WERI-Rb-1 (cell line): ENCODE results near the gene CAPN5.

ENCODE experiments used
- DNase-seq: peaks from one replicate; pipeline ENCODE4 v3.0.0-alpha.2; 2020
- H3K27ac ChIP-seq: fragments of 250-450 bp; sonication (Bioruptor Pico); 2 replicates; pipeline ENCODE4 v1.5.1; 2020; ENCODE audit warnings: mild to moderate bottlenecking, moderate library complexity
- H3K27me3 ChIP-seq: fragments of 250-450 bp; sonication (Bioruptor Pico); 2 replicates; pipeline ENCODE4 v1.5.1; 2021; ENCODE audit warnings: mild to moderate bottlenecking, low read depth, moderate library complexity; ENCODE audit not compliant: insufficient read depth, severe bottlenecking
- H3K36me3 ChIP-seq: fragments of 250-450 bp; sonication (Bioruptor Pico); 2 replicates; pipeline ENCODE4 v1.5.1; 2020; ENCODE audit warnings: mild to moderate bottlenecking, moderate library complexity
- H3K4me3 ChIP-seq: 2 replicates; pipeline ENCODE4 v1.5.1; 2011; ENCODE audit warnings: low read depth, mild to moderate bottlenecking, control low read depth, low read length
- H3K9me3 ChIP-seq: fragments of 250-450 bp; sonication (Bioruptor Pico); 2 replicates; pipeline ENCODE4 v1.5.1; 2021; ENCODE audit warnings: mild to moderate bottlenecking, moderate library complexity; ENCODE audit not compliant: severe bottlenecking
- TF ChIP-seq, protein P1 (sequence below): IDR thresholded peaks from 2 replicates; pipeline ENCODE4 v1.5.1; 2011; ENCODE audit warnings: low read depth, mild to moderate bottlenecking, control low read depth, inconsistent platforms, low read length

The CAPN5 gene

DNA sequence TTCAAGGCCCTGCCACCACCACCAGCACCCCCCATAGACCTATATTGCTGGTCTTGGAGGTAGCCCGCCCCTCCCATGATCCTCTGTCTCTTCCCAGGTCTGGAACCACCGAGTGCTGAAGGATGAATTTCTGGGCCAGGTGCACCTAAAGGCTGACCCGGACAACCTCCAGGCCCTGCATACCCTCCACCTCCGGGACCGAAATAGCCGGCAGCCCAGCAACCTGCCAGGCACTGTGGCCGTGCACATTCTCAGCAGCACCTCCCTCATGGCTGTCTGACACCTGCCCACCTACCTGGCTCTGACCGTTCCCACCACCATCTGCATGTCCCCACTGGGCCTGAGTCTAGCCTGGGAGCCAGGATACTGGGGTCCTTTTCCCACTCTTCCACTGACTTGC, 56.8 kb downstream of the CAPN5 start:
- Histone ChIP-seq H3K36me3 (no peaks in the 10 kb centered on the region), H3K27me3 (no peaks in the 10 kb centered on the region), H3K9me3 (no peaks in the 10 kb centered on the region), H3K27ac (no peak overlapping the region), H3K4me3 (no peak overlapping the region)
- no peak for DNase-seq
- TF ChIP-seq, protein P1, sequence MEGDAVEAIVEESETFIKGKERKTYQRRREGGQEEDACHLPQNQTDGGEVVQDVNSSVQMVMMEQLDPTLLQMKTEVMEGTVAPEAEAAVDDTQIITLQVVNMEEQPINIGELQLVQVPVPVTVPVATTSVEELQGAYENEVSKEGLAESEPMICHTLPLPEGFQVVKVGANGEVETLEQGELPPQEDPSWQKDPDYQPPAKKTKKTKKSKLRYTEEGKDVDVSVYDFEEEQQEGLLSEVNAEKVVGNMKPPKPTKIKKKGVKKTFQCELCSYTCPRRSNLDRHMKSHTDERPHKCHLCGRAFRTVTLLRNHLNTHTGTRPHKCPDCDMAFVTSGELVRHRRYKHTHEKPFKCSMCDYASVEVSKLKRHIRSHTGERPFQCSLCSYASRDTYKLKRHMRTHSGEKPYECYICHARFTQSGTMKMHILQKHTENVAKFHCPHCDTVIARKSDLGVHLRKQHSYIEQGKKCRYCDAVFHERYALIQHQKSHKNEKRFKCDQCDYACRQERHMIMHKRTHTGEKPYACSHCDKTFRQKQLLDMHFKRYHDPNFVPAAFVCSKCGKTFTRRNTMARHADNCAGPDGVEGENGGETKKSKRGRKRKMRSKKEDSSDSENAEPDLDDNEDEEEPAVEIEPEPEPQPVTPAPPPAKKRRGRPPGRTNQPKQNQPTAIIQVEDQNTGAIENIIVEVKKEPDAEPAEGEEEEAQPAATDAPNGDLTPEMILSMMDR: no peak

DNA sequence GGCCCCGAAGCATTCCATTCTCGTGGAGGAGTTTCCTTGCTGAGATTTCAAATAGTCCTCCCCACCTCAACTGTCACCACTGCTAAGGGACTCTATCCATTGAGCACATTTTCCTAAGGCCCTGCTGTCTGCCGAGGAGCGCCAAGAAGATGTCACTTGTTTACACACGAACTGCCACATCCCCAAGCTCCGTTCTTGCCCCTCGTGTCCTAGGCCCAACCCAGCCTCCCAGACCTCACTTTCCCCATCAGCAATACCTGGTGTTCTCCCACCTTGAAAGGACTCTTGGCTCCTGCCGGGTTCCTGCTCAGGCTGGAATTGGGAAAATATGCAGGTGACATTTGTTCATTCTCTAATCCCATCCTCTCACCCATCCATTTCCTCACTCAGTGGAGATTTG, 57.3 kb downstream of the CAPN5 start:
- H3K27me3 ChIP-seq: no peaks in the 10 kb centered on the region
- H3K9me3 ChIP-seq: no peaks in the 10 kb centered on the region
- no peak for DNase-seq
- no peak overlapping the region for H3K27ac ChIP-seq
- no peaks in the 10 kb centered on the region for H3K36me3 ChIP-seq
- H3K4me3 ChIP-seq: no peak overlapping the region
- TF ChIP-seq, protein P1: no peak

DNA sequence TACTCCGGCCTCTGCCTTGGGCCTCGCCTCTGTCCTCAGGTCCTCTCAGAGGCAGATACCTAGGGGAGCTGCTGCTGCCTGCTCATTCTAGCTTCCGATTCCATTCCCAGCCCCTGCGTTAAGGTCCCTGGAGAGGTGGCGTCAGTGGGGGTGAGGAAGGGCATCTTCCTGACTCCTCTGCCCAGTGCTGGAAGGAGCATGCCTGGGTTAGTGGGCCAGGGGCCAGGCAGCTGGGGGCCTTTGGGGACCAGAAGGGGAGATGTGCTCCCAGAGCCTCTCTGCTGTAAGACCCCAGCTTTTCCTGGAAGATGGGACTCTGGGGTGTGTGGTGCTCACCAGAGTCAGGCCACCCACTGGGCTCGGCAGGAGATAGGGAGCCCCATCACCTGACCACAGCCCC, 57.7 kb downstream of the CAPN5 start:
- no peaks in the 10 kb centered on the region for H3K9me3 ChIP-seq
- no peak for DNase-seq
- TF ChIP-seq, protein P1: no peak

DNA sequence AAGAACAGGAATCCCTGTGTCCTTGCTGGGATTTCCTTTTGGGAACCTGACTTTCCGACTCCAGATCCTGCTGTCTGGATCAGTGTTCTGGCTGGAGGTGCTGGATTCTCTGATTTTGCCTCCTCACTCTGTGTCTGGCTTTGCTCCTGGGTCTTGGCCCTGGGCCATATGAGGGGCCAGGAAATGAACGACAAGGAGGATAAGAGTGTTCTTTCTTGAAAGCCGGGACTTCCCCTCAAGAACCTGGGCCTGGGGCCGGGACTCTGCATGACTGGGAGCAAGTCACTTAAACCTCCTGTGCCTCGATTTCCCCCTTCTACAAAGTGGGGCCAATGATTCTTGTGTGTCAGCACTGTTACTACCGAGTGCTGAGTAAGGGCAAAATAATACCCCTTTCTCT, 58.4 kb downstream of the CAPN5 start:
- no peaks in the 10 kb centered on the region for H3K27me3 ChIP-seq
- TF ChIP-seq, protein P1: no peak
- no peaks in the 10 kb centered on the region for H3K36me3 ChIP-seq
- no peak overlapping the region for H3K4me3 ChIP-seq
- no peak for DNase-seq
- no peaks in the 10 kb centered on the region for H3K9me3 ChIP-seq
- no peak overlapping the region for H3K27ac ChIP-seq

More for the DNA sequence above, 57.7 kb downstream of the CAPN5 start:
- Histone ChIP-seq H3K4me3 (no peak overlapping the region), H3K36me3 (no peaks in the 10 kb centered on the region), H3K27ac (no peak overlapping the region), H3K27me3 (no peaks in the 10 kb centered on the region)

DNA sequence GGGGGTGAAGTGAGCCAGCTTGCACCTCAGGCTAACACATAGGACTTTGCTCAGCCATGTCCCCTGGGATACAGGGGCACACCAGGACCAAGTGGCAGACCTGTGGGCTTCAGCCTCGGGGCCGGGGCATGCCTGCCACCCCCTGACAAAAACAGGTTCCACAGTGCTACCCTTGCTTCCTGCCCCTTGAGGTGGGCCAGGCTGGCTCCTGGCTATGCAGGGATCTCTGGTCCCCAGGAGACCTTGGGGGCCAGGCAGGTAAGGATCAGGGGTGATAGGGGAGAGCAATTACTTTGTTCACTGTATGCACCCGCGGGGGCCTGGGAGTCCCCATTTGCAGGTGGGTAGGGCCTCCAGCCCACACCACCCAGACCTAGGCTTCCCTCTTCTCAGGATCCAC, 58.9 kb downstream of the CAPN5 start:
- H3K27me3 ChIP-seq: no peaks in the 10 kb centered on the region

DNA sequence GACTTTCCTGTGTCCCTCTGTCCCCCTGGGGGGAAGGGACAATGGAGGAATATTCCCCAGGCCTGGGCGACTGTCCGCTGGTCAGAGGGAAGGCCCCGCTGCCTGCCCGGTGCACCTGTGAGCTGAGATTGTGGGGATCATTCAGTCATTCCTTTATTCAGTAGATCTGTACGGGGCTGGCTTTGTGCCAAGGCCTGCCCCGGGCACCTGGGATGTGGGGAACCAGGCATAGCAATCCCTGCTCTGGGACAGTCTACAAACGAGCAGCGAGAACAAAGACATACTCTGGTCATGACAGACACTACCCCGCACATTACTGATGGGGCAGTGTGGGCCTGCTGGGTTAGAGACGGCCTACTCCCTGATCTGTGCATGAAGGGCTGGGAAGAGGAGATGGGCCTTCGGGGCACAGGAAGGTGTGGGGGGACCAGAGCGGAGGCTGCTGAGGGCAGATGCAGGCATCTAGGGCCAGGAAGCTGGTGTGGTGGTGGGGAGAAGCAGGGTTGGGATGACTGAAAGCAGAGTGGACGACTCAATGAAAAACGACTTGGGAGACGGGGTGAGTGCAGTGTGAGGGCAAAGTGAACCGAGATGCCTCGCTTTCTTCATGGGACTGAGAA, 59.5 kb downstream of the CAPN5 start:
- TF ChIP-seq, protein P1: no peak
- no peaks in the 10 kb centered on the region for H3K36me3 ChIP-seq
- H3K9me3 ChIP-seq: no peaks in the 10 kb centered on the region
- no peaks in the 10 kb centered on the region for H3K27me3 ChIP-seq
- no peak for DNase-seq
- no peak overlapping the region for H3K4me3 ChIP-seq
- no peak overlapping the region for H3K27ac ChIP-seq

More for the DNA sequence above, 58.9 kb downstream of the CAPN5 start:
- Histone ChIP-seq H3K9me3 (no peaks in the 10 kb centered on the region), H3K27ac (no peak overlapping the region), H3K4me3 (no peak overlapping the region), H3K36me3 (no peaks in the 10 kb centered on the region)
- TF ChIP-seq, protein P1: no peak
- no peak for DNase-seq
